BE2C (cell line): ENCODE results near the gene EXPH5.

Experiments
- DNase-seq: peaks from one replicate; pipeline ENCODE4 v3.0.0-alpha.2; 2020
- H3K27me3 ChIP-seq: fragments of 250-450 bp; sonication (Bioruptor Pico); 2 replicates; pipeline ENCODE4 v1.5.1; 2020; ENCODE audit warnings: mild to moderate bottlenecking
- H3K36me3 ChIP-seq: fragments of 250-450 bp; sonication (Bioruptor Pico); 2 replicates; pipeline ENCODE4 v1.5.1; 2020; ENCODE audit warnings: mild to moderate bottlenecking
- H3K4me1 ChIP-seq: fragments of 250-450 bp; sonication (Bioruptor Pico); 2 replicates; pipeline ENCODE4 v1.5.1; 2020
- H3K4me3 ChIP-seq: 2 replicates; pipeline ENCODE4 v1.5.1; 2011; ENCODE audit warnings: low read depth, low read length
- H3K9me3 ChIP-seq: fragments of 250-450 bp; sonication (Bioruptor Pico); 2 replicates; pipeline ENCODE4 v1.5.1; 2020
- TF ChIP-seq, protein P1 (sequence below): IDR thresholded peaks from 2 replicates; pipeline ENCODE4 v1.5.1; 2012; ENCODE audit warnings: mild to moderate bottlenecking, low read depth, low read length

The EXPH5 gene

DNA sequence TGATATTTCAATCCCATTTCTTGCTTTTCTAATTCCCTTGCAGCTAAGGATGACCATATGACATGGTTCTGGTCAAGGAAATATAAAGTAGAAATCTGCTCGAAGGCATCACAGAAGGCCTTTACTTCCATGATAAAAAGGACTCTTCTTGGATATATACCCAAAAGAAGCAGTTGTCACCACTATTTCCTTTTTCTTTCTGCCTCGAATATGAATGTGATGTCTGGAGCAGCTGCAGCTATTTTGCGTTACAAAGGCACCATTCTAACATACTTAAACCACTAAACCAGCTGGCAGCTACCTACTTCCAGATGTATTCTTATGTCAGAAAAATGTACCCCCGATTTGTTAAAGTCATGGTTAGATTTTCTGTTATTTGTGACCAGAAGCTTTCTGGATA, 18.9 kb downstream of the EXPH5 start:
- Histone ChIP-seq H3K36me3 (no peaks in the 10 kb centered on the region), H3K4me1 (no peaks in the 10 kb centered on the region), H3K27me3 (no peaks in the 10 kb centered on the region), H3K9me3 (no peaks in the 10 kb centered on the region), H3K4me3 (no peak overlapping the region)
- DNase-seq = no peak
- TF ChIP-seq, protein P1, sequence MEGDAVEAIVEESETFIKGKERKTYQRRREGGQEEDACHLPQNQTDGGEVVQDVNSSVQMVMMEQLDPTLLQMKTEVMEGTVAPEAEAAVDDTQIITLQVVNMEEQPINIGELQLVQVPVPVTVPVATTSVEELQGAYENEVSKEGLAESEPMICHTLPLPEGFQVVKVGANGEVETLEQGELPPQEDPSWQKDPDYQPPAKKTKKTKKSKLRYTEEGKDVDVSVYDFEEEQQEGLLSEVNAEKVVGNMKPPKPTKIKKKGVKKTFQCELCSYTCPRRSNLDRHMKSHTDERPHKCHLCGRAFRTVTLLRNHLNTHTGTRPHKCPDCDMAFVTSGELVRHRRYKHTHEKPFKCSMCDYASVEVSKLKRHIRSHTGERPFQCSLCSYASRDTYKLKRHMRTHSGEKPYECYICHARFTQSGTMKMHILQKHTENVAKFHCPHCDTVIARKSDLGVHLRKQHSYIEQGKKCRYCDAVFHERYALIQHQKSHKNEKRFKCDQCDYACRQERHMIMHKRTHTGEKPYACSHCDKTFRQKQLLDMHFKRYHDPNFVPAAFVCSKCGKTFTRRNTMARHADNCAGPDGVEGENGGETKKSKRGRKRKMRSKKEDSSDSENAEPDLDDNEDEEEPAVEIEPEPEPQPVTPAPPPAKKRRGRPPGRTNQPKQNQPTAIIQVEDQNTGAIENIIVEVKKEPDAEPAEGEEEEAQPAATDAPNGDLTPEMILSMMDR = no peak

DNA sequence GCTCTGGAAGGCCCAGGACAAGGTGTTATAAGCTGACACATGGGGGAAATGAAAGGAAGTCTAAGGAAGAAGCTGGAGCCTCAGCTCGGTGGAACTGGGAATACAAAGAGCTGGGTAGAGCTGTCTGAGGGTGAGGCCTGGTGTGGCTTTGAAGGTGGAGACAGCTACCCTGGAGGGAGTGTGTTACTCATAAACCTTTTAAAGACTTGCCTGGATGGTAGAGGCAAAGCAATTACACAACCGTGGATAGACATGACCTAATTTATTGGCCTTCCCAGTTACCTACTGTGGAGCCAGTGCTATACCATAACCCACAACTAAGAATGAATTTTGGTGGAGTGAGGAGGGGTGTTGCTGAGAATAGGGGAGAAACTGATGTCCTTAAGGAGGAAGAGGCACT, 22.6 kb downstream of the EXPH5 start:
- no peaks in the 10 kb centered on the region for H3K27me3 ChIP-seq
- TF ChIP-seq, protein P1 = no peak

DNA sequence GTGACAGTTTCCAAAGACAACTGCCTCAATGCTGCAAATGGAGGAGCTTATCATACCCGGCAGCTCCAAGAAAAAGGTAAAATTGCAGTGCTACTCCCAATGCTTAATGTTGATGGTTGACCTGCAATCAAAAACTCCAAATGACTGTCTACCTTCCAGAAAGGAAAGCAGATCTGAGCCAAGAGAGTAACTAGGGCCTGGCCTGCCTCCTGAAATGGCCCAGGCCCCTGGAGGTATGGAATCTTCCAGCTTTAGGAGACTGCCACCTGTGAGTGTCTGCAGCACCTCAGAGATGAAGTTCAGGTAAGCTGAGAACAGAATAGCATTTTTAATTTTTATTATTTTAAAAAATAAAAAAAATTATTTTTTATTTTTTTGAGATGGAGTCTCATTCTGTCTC, 23.7 kb downstream of the EXPH5 start:
- Histone ChIP-seq H3K4me1 (no peaks in the 10 kb centered on the region), H3K36me3 (no peaks in the 10 kb centered on the region), H3K4me3 (no peak overlapping the region), H3K27me3 (no peaks in the 10 kb centered on the region), H3K9me3 (no peaks in the 10 kb centered on the region)
- DNase-seq = no peak
- TF ChIP-seq, protein P1 = no peak

More for the DNA sequence above, 22.6 kb downstream of the EXPH5 start:
- Histone ChIP-seq H3K9me3 (no peaks in the 10 kb centered on the region), H3K36me3 (no peaks in the 10 kb centered on the region), H3K4me1 (no peaks in the 10 kb centered on the region), H3K4me3 (no peak overlapping the region)
- DNase-seq = no peak

DNA sequence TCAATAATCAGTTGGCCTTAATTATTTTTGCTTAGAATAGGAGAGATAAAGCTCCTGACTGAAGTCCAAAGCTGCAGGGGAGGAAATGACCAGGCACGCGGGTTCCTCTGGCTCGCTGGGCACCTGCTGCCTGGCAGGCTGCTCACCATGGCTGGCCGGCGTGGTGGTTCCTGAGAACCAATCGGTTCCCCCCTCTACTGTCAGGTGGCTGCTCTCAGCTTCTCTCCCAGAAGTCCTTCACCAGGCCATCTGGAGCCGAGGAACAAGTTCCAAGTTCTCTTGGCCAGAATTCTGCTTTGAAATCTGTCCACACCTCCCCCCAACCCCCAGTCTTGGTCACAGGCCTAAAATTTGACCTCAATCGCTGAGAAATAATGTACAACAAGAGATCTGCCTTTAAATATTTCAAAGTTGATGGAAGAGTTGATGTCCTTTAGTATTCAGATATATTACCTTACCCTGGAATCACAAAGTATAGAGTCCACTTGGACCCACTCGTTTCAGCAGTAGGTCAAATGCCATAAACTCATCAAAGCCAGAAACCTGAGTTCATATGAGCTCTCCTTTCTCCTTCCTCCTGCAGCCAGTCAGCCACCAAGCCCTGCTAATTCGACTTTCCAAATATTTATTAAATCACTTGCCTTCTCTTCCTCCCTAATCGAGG, 25.2 kb downstream of the EXPH5 start:
- Histone ChIP-seq H3K4me3 (no peak overlapping the region), H3K4me1 (no peaks in the 10 kb centered on the region), H3K27me3 (no peaks in the 10 kb centered on the region), H3K9me3 (no peaks in the 10 kb centered on the region), H3K36me3 (no peaks in the 10 kb centered on the region)
- TF ChIP-seq, protein P1 = no peak
- DNase-seq = no peak

DNA sequence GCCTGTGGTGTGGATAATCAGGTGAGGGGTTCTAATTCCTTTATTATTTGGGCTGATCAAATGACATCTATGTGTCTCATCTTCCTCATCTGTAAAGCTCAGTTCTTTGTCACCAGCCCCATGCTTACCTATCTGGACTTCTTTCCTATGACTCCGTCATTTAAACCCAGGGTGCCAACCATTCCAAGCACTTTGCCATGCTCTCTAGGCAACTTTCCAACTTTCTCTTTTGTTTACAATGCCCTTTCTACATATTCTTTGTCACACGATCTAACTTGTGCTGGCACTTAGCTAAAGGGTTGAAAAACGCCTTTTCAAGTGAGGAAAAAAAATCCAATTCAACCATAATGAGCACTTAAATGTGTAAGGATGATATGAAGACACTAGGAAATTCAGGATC, 27.9 kb downstream of the EXPH5 start:
- Histone ChIP-seq H3K9me3 (no peaks in the 10 kb centered on the region), H3K4me3 (no peak overlapping the region), H3K36me3 (no peaks in the 10 kb centered on the region), H3K4me1 (no peaks in the 10 kb centered on the region), H3K27me3 (no peaks in the 10 kb centered on the region; the same call in none of the 2 replicates)
- no peak for DNase-seq
- TF ChIP-seq, protein P1 = no peak

DNA sequence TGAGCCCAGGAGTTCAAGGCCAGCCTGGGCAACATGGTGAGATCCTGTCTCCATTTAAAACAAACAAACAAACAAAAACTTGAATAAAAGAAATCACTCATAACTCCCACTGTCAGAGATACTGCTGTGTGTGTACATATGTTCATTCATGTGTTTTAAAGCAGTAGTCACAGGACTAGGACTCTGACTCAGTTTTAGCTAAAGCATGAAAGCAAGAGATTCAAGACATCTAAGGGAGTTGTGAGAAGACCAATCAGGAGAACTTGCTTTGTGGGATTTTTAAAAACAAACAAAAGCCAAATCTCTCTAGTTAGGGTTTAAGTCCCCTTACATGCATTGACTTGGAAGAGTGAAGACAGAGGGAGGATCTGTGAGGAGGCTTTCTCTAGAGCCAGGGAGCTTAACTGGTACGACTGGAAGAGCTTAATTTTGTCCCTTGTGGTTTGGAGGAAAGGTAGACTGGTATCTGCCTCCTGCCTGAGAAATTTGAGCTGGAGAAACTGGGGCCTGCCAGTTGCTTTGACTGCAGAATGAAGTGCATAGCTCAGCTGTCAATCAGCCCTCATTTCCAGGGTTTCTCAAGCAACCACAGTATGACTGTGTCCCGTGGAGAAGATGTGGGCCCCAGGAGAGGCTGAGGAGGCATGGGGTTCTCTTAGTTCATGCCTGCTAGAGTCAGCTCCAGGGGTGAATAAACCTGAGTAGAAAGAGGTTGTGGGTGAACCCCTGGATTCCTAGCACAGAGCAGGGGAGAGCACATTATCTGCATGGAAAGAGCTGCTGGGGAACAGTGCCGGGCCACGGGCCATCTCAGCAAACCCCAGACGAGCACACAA, 30.6 kb downstream of the EXPH5 start:
- no peak for DNase-seq
- no peaks in the 10 kb centered on the region for H3K9me3 ChIP-seq

More for the DNA sequence above, 30.6 kb downstream of the EXPH5 start:
- no peaks in the 10 kb centered on the region for H3K4me1 ChIP-seq
- H3K36me3 ChIP-seq = no peaks in the 10 kb centered on the region
- H3K4me3 ChIP-seq = no peak overlapping the region
- peaks cover 7% of the 10 kb centered on the region for H3K27me3 ChIP-seq
- TF ChIP-seq, protein P1 = no peak
